Measurements from ENCODE around the gene CHST3. TPM values are rescaled to one million over a fixed set of nuclear protein-coding genes. Genes with fewer than 3 reads are reported as not detected.

Gene CHST3
- total RNA-seq, 1 donor from 2014 or later: not detected

- TF ChIP-seq, protein P1, sequence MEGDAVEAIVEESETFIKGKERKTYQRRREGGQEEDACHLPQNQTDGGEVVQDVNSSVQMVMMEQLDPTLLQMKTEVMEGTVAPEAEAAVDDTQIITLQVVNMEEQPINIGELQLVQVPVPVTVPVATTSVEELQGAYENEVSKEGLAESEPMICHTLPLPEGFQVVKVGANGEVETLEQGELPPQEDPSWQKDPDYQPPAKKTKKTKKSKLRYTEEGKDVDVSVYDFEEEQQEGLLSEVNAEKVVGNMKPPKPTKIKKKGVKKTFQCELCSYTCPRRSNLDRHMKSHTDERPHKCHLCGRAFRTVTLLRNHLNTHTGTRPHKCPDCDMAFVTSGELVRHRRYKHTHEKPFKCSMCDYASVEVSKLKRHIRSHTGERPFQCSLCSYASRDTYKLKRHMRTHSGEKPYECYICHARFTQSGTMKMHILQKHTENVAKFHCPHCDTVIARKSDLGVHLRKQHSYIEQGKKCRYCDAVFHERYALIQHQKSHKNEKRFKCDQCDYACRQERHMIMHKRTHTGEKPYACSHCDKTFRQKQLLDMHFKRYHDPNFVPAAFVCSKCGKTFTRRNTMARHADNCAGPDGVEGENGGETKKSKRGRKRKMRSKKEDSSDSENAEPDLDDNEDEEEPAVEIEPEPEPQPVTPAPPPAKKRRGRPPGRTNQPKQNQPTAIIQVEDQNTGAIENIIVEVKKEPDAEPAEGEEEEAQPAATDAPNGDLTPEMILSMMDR (IDR thresholded peaks at IDR 0.05): no peak
- intact Hi-C loops (cut with micrococcal nuclease): loop anchor here (2.0 to 5.0 kb wide), 2 partner anchors 92 to 213 kb away; no protein-coding TSS in a partner anchor
These were observed 85.3 kb downstream of the CHST3 start for GRCh38 chr10:72049472-72049871.

GRCh38 chr10:72049969-72050781 lies 86.0 kb downstream of the CHST3 start:
- POLR2A ChIA-PET: interaction anchor here (0.6 to 2.6 kb wide), 5 partner anchors 9 to 285 kb away, joined by 3 to 16 read pairs (median 7); partner anchors contain the start of genes ANAPC16 and ASCC1

More at GRCh38 chr10:72049472-72049871, 85.3 kb downstream of the CHST3 start:
- ChIA-PET CTCF (interaction anchor here (1.1 to 4.2 kb wide), 15 partner anchors 12 to 789 kb away, joined by 3 to 59 read pairs (median 12); partner anchors contain the start of gene SPOCK2), POLR2A (interaction anchor here (0.6 to 2.6 kb wide), 8 partner anchors 10 to 301 kb away, joined by 3 to 16 read pairs (median 6); partner anchors contain the start of genes ANAPC16 and ASCC1)
- peaks cover 19% of the 10 kb centered on the region for H3K4me1 Mint-ChIP-seq
- no peaks in the 10 kb centered on the region for H3K36me3 Mint-ChIP-seq (ENCODE audit: low read depth)
- H3K27me3 Mint-ChIP-seq: no peaks in the 10 kb centered on the region
- H3K4me3 Mint-ChIP-seq: no peak overlapping the region
- no peak overlapping the region for H3K27ac Mint-ChIP-seq
- DNase-seq (no peak), ATAC-seq (ENCODE audit: low read depth) (no peak)
- H3K9me3 Mint-ChIP-seq: peaks cover 2% of the 10 kb centered on the region

DNA sequence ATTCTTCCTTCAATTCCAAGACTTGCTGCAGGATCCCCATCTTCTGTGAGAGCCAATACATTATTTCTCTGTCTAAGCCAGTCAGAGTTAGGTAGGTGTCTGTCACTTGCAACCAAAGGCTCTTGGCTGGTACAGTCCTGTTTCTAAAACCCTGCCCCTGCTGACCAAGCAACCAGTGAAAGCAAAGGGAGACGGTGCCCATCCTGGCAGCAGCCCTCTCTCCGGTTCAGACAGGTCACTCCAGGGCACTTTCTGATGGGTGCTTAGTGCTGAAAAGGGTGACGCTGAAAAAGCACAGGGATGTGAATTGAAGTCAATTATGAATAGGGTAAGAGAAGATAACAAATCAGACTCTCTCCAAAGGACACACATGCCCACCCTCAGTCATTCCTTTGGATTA lies 86.7 kb downstream of the CHST3 start:
- no peaks in the 10 kb centered on the region for H3K36me3 Mint-ChIP-seq (ENCODE audit: low read depth)
- H3K27me3 Mint-ChIP-seq: no peaks in the 10 kb centered on the region
- intact Hi-C loops (cut with micrococcal nuclease): no loop called here
- H3K9me3 Mint-ChIP-seq: peaks cover 2% of the 10 kb centered on the region
- no peak overlapping the region for H3K27ac Mint-ChIP-seq
- no peak overlapping the region for H3K4me3 Mint-ChIP-seq
- CTCF ChIA-PET: interaction anchor here (1.5 to 4.2 kb wide), 2 partner anchors 124 to 292 kb away, joined by 3 to 27 read pairs; no protein-coding TSS in a partner anchor
- POLR2A ChIA-PET: interaction anchor here (0.6 to 1.1 kb wide), 2 partner anchors 20 to 284 kb away, joined by 7 read pairs; no protein-coding TSS in a partner anchor
- TF ChIP-seq, protein P1 (IDR thresholded peaks at IDR 0.05): no peak
- no peak for ATAC-seq (ENCODE audit: low read depth)
- H3K4me1 Mint-ChIP-seq: peaks cover 28% of the 10 kb centered on the region
- no peak for DNase-seq

More at GRCh38 chr10:72049969-72050781, 86.0 kb downstream of the CHST3 start:
- H3K27ac Mint-ChIP-seq: no peak overlapping the region
- H3K27me3 Mint-ChIP-seq: no peaks in the 10 kb centered on the region
- DNase-seq: no peak
- H3K4me3 Mint-ChIP-seq: no peak overlapping the region
- H3K4me1 Mint-ChIP-seq: peaks cover 25% of the 10 kb centered on the region
- peaks cover 2% of the 10 kb centered on the region for H3K9me3 Mint-ChIP-seq
- TF ChIP-seq, protein P1 (IDR thresholded peaks at IDR 0.05): no peak
- ATAC-seq (ENCODE audit: low read depth): no peak
- no peaks in the 10 kb centered on the region for H3K36me3 Mint-ChIP-seq (ENCODE audit: low read depth)
- CTCF ChIA-PET: interaction anchor here (0.9 to 4.2 kb wide), 8 partner anchors 11 to 293 kb away, joined by 3 to 59 read pairs (median 24); no protein-coding TSS in a partner anchor
- intact Hi-C loops (cut with micrococcal nuclease): loop anchor here (2.0 to 5.0 kb wide), 2 partner anchors 93 to 213 kb away; no protein-coding TSS in a partner anchor

DNA sequence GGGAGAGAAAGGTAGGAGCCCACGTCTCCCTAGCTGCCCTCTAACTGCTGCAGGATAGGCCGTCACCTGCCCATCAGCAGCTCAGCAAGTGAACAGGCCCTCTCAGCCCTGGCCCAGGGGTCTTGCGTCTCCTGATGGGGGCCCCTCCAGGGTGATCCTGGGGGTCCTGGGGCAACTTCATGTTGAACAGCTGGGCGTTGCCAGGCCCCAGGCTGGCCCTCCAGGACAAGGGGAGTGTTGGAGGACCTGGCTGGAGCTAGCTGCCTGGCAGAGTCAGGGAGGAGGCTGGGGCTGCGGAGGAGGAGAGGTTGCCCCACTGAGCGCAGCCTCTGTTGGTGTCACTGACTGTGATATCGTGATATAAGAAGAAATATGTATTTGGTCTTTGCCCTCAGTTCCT lies 89.5 kb downstream of the CHST3 start:
- TF ChIP-seq, protein P1 (IDR thresholded peaks at IDR 0.05): no peak
- peaks cover 25% of the 10 kb centered on the region for H3K4me1 Mint-ChIP-seq
- H3K27me3 Mint-ChIP-seq: no peaks in the 10 kb centered on the region
- H3K27ac Mint-ChIP-seq: no peak overlapping the region
- CTCF ChIA-PET: no interaction called here
- DNase-seq (no peak), ATAC-seq (ENCODE audit: low read depth) (no peak)
- POLR2A ChIA-PET: no interaction called here
- no peaks in the 10 kb centered on the region for H3K36me3 Mint-ChIP-seq (ENCODE audit: low read depth)
- peaks cover 2% of the 10 kb centered on the region for H3K9me3 Mint-ChIP-seq
- H3K4me3 Mint-ChIP-seq: no peak overlapping the region
- intact Hi-C loops (cut with micrococcal nuclease): no loop called here

DNA sequence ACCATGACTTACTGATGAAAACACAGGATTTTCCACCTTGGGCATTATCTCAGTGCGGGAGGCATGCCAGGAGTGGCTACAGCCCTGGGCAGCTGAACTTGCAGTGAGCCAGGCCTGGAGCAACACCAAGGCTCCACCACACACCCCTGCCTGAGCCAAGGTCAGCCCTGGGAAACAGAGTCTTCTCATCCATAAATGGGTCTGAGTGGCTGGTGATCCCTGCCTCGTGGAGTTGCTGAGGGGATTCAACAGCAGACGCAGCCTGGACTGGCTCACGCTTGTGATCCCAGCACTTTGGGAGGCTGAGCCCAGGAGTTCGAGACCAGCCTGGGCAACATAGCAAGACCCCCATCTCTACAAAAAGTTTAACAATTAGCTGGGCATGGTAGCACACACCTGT lies 91.9 kb downstream of the CHST3 start:
- Mint-ChIP-seq H3K27ac (no peak overlapping the region), H3K27me3 (no peaks in the 10 kb centered on the region), H3K4me1 (peaks cover 26% of the 10 kb centered on the region), H3K9me3 (no peaks in the 10 kb centered on the region), H3K36me3 (ENCODE audit: low read depth) (no peaks in the 10 kb centered on the region), H3K4me3 (no peak overlapping the region)
- CTCF ChIA-PET: no interaction called here
- DNase-seq (no peak), ATAC-seq (ENCODE audit: low read depth) (no peak)
- intact Hi-C loops (cut with micrococcal nuclease): no loop called here
- POLR2A ChIA-PET: interaction anchor here (0.7 kb wide), 1 partner anchor 22 kb away, joined by 3 read pairs; no protein-coding TSS in a partner anchor
- TF ChIP-seq, protein P1 (IDR thresholded peaks at IDR 0.05): no peak
